SU-DHL-6 (cell line): ENCODE measurements around the gene BSG.

Experiments
- H2AFZ ChIP-seq: fragments of 200-600 bp; sonication (generic); 2 replicates; pipeline ENCODE4 v1.6.1; 2014; ENCODE audit warnings: low read depth, mild to moderate bottlenecking, moderate library complexity, mixed read lengths, antibody characterized with exemption, low read length; ENCODE audit not compliant: severe bottlenecking
- H3F3A ChIP-seq: fragments of 200-600 bp; shearing (Covaris generic); 2 replicates; pipeline ENCODE4 v1.6.0; 2016; ENCODE audit warnings: antibody characterized with exemption, mild to moderate bottlenecking; ENCODE audit not compliant: insufficient read depth
- H3K27ac ChIP-seq: fragments of 200-600 bp; sonication (generic); 2 replicates; pipeline ENCODE4 v1.5.1; 2016; ENCODE audit warnings: low read depth, mild to moderate bottlenecking, low read length, moderate library complexity, mixed read lengths
- H3K27me3 ChIP-seq: fragments of 200-600 bp; sonication (generic), shearing (Covaris generic); 2 replicates; pipeline ENCODE4 v1.6.0; 2014; ENCODE audit warnings: mild to moderate bottlenecking, low read length
- H3K36me3 ChIP-seq: fragments of 200-600 bp; sonication (generic); 2 replicates; pipeline ENCODE4 v1.6.1; 2014; ENCODE audit warnings: mild to moderate bottlenecking, low read length, mixed read lengths
- H3K4me2 ChIP-seq: fragments of 300-600, 200-600 bp; shearing (Covaris generic), sonication (generic); 2 replicates; pipeline ENCODE4 v1.6.0; 2014; ENCODE audit warnings: low read length, low read depth, mild to moderate bottlenecking; ENCODE audit not compliant: poor library complexity, severe bottlenecking
- H3K4me3 ChIP-seq: fragments of 200-600 bp; sonication (generic); 2 replicates; pipeline ENCODE4 v1.5.1; 2014; ENCODE audit warnings: antibody characterized with exemption, low read length, mild to moderate bottlenecking, mixed read lengths; ENCODE audit not compliant: insufficient read depth, poor library complexity, severe bottlenecking
- H3K79me2 ChIP-seq: fragments of 200-600 bp; sonication (generic); 2 replicates; pipeline ENCODE4 v1.6.1; 2014; ENCODE audit warnings: mild to moderate bottlenecking, low read length, moderate library complexity; ENCODE audit not compliant: insufficient read depth
- H3K9ac ChIP-seq: fragments of 200-600 bp; sonication (generic); 2 replicates; pipeline ENCODE4 v1.7.0; 2014; ENCODE audit warnings: mild to moderate bottlenecking, low read length
- H3K9me2 ChIP-seq: fragments of 200-600 bp; sonication (generic); replicated peaks from 2 replicates; pipeline ENCODE4 v1.6.1; 2014; ENCODE audit warnings: low read length; ENCODE audit not compliant: insufficient read depth
- H3K9me3 ChIP-seq: fragments of 200-600 bp; sonication (generic); 2 replicates; pipeline ENCODE4 v1.6.1; 2014; ENCODE audit warnings: low read length, mixed read lengths; ENCODE audit not compliant: insufficient read depth
- H4K20me1 ChIP-seq: fragments of 200-600 bp; sonication (generic); 2 replicates; pipeline ENCODE4 v1.6.1; 2014; ENCODE audit warnings: low read depth, mild to moderate bottlenecking, antibody characterized with exemption, low read length, moderate library complexity, mixed read lengths
- EZH2phosphoT487 ChIP-seq: fragments of 200-600 bp; sonication (generic), shearing (Covaris generic); conservative IDR thresholded peaks from 2 replicates; pipeline ENCODE4 v1.6.1; 2018; ENCODE audit warnings: mild to moderate bottlenecking, antibody characterized with exemption, low read length, moderate library complexity, mixed read lengths
- TF ChIP-seq, protein P1 (sequence below): fragments of 200-600 bp; sonication (generic); IDR thresholded peaks from one replicate; pipeline ENCODE4 v1.5.1; 2017; ENCODE audit warnings: antibody characterized with exemption, mild to moderate bottlenecking, low read length, moderate library complexity; ENCODE audit not compliant: insufficient read depth, poor library complexity, severe bottlenecking

BSG gene

DNA sequence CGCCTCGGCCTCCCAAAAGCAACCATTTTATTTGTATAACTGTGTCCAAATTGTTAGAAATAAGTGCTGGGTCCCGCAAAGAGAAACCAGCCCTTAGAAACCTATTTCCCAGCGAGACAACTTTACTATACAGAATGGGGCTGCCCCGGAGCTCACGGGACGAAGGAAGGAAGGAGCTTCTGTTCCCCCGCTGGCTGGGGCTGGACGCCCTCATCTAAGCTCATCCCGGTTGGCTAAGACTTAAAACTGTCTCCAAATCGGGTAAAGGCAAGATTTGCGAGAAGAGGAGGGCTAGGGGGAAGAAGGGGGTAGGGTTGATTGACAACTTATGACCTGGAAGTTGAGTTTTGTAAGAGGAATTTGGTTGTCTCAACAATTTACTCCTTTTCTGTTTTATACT lies 12.3 kb upstream of the BSG start:
- Histone ChIP-seq H3K4me3 (no peak overlapping the region), H2AFZ (no peak overlapping the region), H3K27ac (no peak overlapping the region), H3K36me3 (no peaks in the 10 kb centered on the region), H4K20me1 (no peaks in the 10 kb centered on the region), H3K79me2 (no peaks in the 10 kb centered on the region), H3K4me2 (no peak overlapping the region), H3K9ac (no peak overlapping the region), H3K9me3 (no peaks in the 10 kb centered on the region), H3K27me3 (no peaks in the 10 kb centered on the region), H3F3A (no peaks in the 10 kb centered on the region), H3K9me2 (no peaks in the 10 kb centered on the region)
- TF ChIP-seq, protein P1, sequence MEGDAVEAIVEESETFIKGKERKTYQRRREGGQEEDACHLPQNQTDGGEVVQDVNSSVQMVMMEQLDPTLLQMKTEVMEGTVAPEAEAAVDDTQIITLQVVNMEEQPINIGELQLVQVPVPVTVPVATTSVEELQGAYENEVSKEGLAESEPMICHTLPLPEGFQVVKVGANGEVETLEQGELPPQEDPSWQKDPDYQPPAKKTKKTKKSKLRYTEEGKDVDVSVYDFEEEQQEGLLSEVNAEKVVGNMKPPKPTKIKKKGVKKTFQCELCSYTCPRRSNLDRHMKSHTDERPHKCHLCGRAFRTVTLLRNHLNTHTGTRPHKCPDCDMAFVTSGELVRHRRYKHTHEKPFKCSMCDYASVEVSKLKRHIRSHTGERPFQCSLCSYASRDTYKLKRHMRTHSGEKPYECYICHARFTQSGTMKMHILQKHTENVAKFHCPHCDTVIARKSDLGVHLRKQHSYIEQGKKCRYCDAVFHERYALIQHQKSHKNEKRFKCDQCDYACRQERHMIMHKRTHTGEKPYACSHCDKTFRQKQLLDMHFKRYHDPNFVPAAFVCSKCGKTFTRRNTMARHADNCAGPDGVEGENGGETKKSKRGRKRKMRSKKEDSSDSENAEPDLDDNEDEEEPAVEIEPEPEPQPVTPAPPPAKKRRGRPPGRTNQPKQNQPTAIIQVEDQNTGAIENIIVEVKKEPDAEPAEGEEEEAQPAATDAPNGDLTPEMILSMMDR, result no peak
- no peak for TF ChIP-seq EZH2phosphoT487

DNA sequence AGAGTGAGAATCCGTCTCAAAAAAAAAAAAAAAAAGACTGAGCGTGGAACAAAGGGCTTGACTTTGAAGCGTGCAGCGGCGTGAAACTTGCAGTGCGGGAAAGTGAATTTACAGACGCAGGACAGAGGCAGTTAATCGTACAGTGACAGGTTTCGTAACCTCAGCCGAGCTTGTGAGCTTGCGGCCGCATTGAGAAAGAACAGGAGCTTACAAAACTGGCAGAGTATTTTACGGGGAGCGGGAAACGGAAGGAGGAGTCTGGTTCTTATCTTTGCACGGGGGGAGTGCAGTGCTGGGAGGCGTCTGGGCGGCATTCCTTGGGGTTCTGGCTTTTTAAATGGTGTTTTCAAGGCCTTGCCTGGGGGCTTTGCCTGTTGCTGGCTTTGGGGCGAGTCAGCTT lies 6.0 kb upstream of the BSG start:
- no peaks in the 10 kb centered on the region for H3K27me3 ChIP-seq
- no peaks in the 10 kb centered on the region for H3K79me2 ChIP-seq
- H3K4me2 ChIP-seq, result no peak overlapping the region
- no peaks in the 10 kb centered on the region for H4K20me1 ChIP-seq
- H3K4me3 ChIP-seq, result no peak overlapping the region
- TF ChIP-seq, protein P1, result no peak
- no peak overlapping the region for H2AFZ ChIP-seq
- H3K36me3 ChIP-seq, result no peaks in the 10 kb centered on the region
- H3F3A ChIP-seq, result peaks cover 6% of the 10 kb centered on the region
- no peak overlapping the region for H3K9ac ChIP-seq
- H3K9me3 ChIP-seq, result no peaks in the 10 kb centered on the region
- no peaks in the 10 kb centered on the region for H3K9me2 ChIP-seq
- H3K27ac ChIP-seq, result no peak overlapping the region

DNA sequence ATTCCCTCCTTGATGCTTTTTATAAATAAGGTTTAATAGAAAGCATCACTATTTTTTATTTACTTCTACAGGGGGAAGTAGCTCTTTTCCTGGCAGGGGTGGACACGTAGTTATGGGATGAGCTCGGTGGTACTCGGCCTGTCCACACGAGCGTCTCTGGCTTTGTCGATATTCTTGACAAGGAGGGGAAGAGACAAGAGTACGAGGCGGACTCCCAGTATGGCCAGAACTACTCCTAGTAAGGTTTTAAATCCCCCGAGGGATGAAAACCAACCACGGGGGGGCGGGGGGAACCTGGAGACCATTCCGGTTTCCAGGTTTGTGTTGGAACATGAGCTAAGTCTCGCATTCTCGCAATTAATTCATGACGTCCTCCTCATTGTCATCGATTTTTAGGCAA lies 5.6 kb upstream of the BSG start:
- Histone ChIP-seq H3K9ac (no peak overlapping the region), H3K36me3 (no peaks in the 10 kb centered on the region), H3K4me2 (no peak overlapping the region), H3F3A (peaks cover 10% of the 10 kb centered on the region), H3K79me2 (no peaks in the 10 kb centered on the region), H2AFZ (no peak overlapping the region), H3K9me3 (no peaks in the 10 kb centered on the region), H3K4me3 (no peak overlapping the region), H3K27ac (no peak overlapping the region), H3K27me3 (no peaks in the 10 kb centered on the region), H3K9me2 (no peaks in the 10 kb centered on the region), H4K20me1 (no peaks in the 10 kb centered on the region)
- TF ChIP-seq, protein P1, result no peak
- TF ChIP-seq EZH2phosphoT487, result no peak
